Activated T-helper 17 cell treated with anti-CD3 and anti-CD28 coated beads, Interleukin-2, amount 50 U/mL, for 72 hours (primary cell): ENCODE measurements around the gene ATG4C. TPM values are rescaled to one million over a fixed set of nuclear protein-coding genes. Genes with fewer than 3 reads are reported as not detected.

Experiments used
- ATAC-seq: fragments of 150-1000 bp; cut with Tn5 transposase; replicated peaks from 2 replicates; pipeline ENCODE4 v1.10.0; 2021; ENCODE audit warnings: mild to moderate bottlenecking, moderate library complexity
- H3K27ac Mint-ChIP-seq: one replicate; pipeline ENCODE4 v1.8.0; 2022; ENCODE audit warnings: mixed read lengths
- H3K27me3 Mint-ChIP-seq: one replicate; pipeline ENCODE4 v1.8.0; 2022; ENCODE audit warnings: mixed read lengths
- H3K36me3 Mint-ChIP-seq: one replicate; pipeline ENCODE4 v1.8.0; 2022; ENCODE audit warnings: low read depth, mild to moderate bottlenecking, mixed read lengths
- H3K4me1 Mint-ChIP-seq: one replicate; pipeline ENCODE4 v1.8.0; 2022; ENCODE audit warnings: mixed read lengths
- H3K4me3 Mint-ChIP-seq: one replicate; pipeline ENCODE4 v1.8.0; 2022; ENCODE audit warnings: mild to moderate bottlenecking, mixed read lengths
- H3K9me3 Mint-ChIP-seq: one replicate; pipeline ENCODE4 v1.8.0; 2022; ENCODE audit warnings: mixed read lengths
- total RNA-seq, 2 donors: library from RNA; stranded (reverse); gene quantifications; one replicate each; pipeline ENCODE4 v1.2.3, GENCODE V29; 2022

Gene ATG4C
- total RNA-seq, 2 donors from 2014 or later = 15.0 to 16.0 TPM

DNA sequence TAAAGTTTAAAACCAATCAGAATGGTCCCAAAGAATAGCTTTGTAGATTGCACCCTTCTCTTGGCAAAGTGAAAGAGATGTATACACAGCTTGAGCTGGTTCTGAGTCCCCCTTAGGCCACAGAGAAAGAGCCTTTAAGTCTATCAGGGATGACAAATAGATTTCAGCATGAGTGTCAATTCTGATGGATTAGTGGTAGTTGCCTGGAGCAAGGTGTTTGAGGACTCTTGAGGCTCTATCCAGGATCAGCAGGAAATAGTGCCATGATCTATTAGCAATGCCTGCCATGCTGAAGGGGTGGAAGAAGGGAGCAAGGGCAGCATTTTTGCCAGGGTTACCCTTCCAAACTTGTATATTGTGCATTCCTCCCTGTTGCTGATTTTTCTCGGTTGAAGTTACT lies 116.6 kb downstream of the ATG4C start:
- no peak for ATAC-seq
- H3K4me3 Mint-ChIP-seq = no peak overlapping the region
- H3K27me3 Mint-ChIP-seq = no peaks in the 10 kb centered on the region
- no peaks in the 10 kb centered on the region for H3K4me1 Mint-ChIP-seq
- no peak overlapping the region for H3K27ac Mint-ChIP-seq
- no peaks in the 10 kb centered on the region for H3K9me3 Mint-ChIP-seq
- no peaks in the 10 kb centered on the region for H3K36me3 Mint-ChIP-seq

DNA sequence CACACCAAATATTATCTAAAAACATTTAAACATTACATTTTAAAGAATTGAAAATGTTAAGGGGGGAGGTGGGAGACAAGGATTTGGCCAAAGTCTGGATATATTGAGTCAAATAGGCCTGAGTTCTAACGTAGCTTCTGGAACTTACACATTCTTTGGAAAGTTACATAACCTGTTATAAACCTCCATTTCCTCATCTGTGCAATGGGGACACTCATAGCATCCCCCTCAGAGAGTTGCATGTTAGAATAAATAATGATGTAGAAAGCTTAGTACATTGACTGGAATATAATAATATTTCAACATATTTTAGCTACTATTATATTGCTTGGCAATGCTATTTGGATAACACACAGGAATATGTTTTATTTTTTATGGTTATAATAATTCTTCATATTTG lies 117.7 kb downstream of the ATG4C start:
- Mint-ChIP-seq H3K4me3 (no peak overlapping the region), H3K27ac (no peak overlapping the region), H3K27me3 (no peaks in the 10 kb centered on the region), H3K36me3 (no peaks in the 10 kb centered on the region), H3K9me3 (no peaks in the 10 kb centered on the region), H3K4me1 (no peaks in the 10 kb centered on the region)
- ATAC-seq = no peak

DNA sequence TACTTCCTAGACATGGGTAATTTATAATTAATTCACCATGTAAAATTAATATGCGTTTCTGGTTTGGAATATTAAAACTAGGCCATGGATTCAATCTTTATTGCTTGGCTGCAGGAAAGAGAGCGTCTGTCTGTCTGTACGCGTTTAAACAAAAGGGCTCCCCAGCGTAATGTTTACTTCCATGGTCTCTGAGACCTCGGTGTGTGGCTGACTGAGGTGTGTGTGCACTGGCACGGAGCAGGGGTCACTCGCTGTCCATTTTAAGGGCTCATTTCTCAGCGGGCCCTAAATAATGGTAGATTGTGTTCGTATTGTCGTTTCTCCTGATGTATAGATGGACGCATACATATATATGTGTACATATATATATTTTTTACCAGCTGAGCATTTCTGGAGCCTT lies 119.6 kb downstream of the ATG4C start:
- no peak for ATAC-seq
- H3K27ac Mint-ChIP-seq = no peak overlapping the region
- no peaks in the 10 kb centered on the region for H3K9me3 Mint-ChIP-seq

GRCh38 chr1:62903982-62904855 lies 120.3 kb downstream of the ATG4C start:
- H3K27me3 Mint-ChIP-seq = no peaks in the 10 kb centered on the region

More for the DNA sequence above, 119.6 kb downstream of the ATG4C start:
- Mint-ChIP-seq H3K4me3 (no peak overlapping the region), H3K4me1 (peaks cover 3% of the 10 kb centered on the region), H3K36me3 (no peaks in the 10 kb centered on the region), H3K27me3 (no peaks in the 10 kb centered on the region)

DNA sequence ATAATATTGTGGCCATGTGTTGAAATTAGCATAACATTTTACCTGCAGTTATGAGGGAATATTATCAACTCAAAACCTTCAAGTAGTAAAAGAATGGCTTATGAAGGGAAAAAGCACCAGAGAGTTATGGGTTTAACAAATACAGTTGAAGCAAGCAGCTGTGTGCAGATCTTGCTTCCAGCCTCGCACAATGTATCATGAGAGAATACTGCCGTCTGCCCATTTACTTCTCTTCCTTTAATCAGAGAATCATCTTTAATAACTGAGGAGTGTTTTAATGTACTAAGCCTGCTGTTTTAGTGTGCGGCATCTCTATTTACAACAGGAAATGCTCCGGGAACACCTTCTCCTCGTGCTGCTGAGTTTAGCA lies 120.9 kb downstream of the ATG4C start:
- ATAC-seq = no peak
- H3K27me3 Mint-ChIP-seq = no peaks in the 10 kb centered on the region
- H3K4me3 Mint-ChIP-seq = no peak overlapping the region
- H3K36me3 Mint-ChIP-seq = no peaks in the 10 kb centered on the region
- H3K9me3 Mint-ChIP-seq = no peaks in the 10 kb centered on the region
- no peak overlapping the region for H3K27ac Mint-ChIP-seq
- H3K4me1 Mint-ChIP-seq = peaks cover 3% of the 10 kb centered on the region

More at GRCh38 chr1:62903982-62904855, 120.3 kb downstream of the ATG4C start:
- Mint-ChIP-seq H3K9me3 (no peaks in the 10 kb centered on the region), H3K4me1 (peaks cover 3% of the 10 kb centered on the region), H3K4me3 (no peak overlapping the region), H3K27ac (no peak overlapping the region), H3K36me3 (no peaks in the 10 kb centered on the region)
- no peak for ATAC-seq

GRCh38 chr1:62905309-62905708 lies 121.4 kb downstream of the ATG4C start:
- ATAC-seq = no peak
- Mint-ChIP-seq H3K4me3 (no peak overlapping the region), H3K9me3 (no peaks in the 10 kb centered on the region), H3K27me3 (no peaks in the 10 kb centered on the region), H3K27ac (no peak overlapping the region), H3K36me3 (no peaks in the 10 kb centered on the region), H3K4me1 (peaks cover 3% of the 10 kb centered on the region)

- H3K36me3 Mint-ChIP-seq = no peaks in the 10 kb centered on the region
- no peak overlapping the region for H3K27ac Mint-ChIP-seq
- no peaks in the 10 kb centered on the region for H3K27me3 Mint-ChIP-seq
- ATAC-seq = no peak
- H3K9me3 Mint-ChIP-seq = no peaks in the 10 kb centered on the region
- H3K4me1 Mint-ChIP-seq = peaks cover 3% of the 10 kb centered on the region
- H3K4me3 Mint-ChIP-seq = no peak overlapping the region
Measured at GRCh38 chr1:62905872-62906271, 121.9 kb downstream of the ATG4C start.

GRCh38 chr1:62906428-62906886 lies 122.5 kb downstream of the ATG4C start:
- Mint-ChIP-seq H3K27me3 (no peaks in the 10 kb centered on the region), H3K4me1 (peaks cover 3% of the 10 kb centered on the region), H3K27ac (no peak overlapping the region), H3K9me3 (no peaks in the 10 kb centered on the region), H3K36me3 (no peaks in the 10 kb centered on the region), H3K4me3 (no peak overlapping the region)
- ATAC-seq = no peak

DNA sequence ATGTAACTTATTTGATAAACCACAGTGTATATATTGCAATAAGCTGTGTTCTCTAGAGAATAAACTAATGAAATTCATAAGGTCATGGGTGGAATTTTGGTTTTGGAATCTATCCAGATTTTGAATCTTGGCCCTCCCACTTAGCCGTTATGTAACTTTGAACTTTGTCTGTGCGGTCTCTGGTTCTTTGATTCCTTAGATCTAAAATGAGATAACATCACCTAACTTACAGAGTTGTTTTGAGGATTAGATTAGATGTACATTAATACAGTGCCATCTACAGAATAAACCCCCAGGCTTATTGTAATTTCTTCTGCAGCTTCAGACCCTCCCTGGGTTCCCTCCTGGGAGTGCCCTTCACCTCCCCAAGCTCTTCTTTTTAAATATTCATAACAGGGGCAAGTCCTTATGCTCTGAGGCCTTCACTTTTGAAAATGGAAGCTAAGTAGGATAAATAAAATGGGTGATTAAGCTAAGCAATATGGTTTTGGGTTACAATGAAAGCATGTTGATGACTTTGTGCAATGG lies 124.3 kb downstream of the ATG4C start:
- ATAC-seq = no peak
- no peak overlapping the region for H3K4me3 Mint-ChIP-seq
- H3K27me3 Mint-ChIP-seq = no peaks in the 10 kb centered on the region
- no peaks in the 10 kb centered on the region for H3K9me3 Mint-ChIP-seq
- no peak overlapping the region for H3K27ac Mint-ChIP-seq
- peaks cover 3% of the 10 kb centered on the region for H3K4me1 Mint-ChIP-seq
- H3K36me3 Mint-ChIP-seq = no peaks in the 10 kb centered on the region

GRCh38 chr1:62912028-62912638 lies 128.2 kb downstream of the ATG4C start:
- Mint-ChIP-seq H3K4me3 (no peak overlapping the region), H3K9me3 (no peaks in the 10 kb centered on the region), H3K27me3 (peaks cover 12% of the 10 kb centered on the region), H3K4me1 (peaks cover 3% of the 10 kb centered on the region), H3K27ac (no peak overlapping the region), H3K36me3 (no peaks in the 10 kb centered on the region)
- no peak for ATAC-seq

Other genes with a start within 250 kb of the ATG4C start
- not detected for gene ANGPTL3, start 186.6 kb upstream of the ATG4C start, total RNA-seq
- gene DOCK7, start 95.7 kb upstream of the ATG4C start, total RNA-seq = 10 to 100 TPM; 18.8 to 22.0 TPM